GM20431 (cell line): ENCODE results near the gene VWA5B1.

Source experiments
- in situ Hi-C: fragments of 300-500 bp; cut with MseI, MboI; formaldehyde crosslinking; loops from one replicate; pipeline ENCODE4 v1.15.0; 2020; ENCODE audit warnings: low sequenced_read_pairs; ENCODE audit not compliant: unreplicated experiment

The VWA5B1 gene

DNA sequence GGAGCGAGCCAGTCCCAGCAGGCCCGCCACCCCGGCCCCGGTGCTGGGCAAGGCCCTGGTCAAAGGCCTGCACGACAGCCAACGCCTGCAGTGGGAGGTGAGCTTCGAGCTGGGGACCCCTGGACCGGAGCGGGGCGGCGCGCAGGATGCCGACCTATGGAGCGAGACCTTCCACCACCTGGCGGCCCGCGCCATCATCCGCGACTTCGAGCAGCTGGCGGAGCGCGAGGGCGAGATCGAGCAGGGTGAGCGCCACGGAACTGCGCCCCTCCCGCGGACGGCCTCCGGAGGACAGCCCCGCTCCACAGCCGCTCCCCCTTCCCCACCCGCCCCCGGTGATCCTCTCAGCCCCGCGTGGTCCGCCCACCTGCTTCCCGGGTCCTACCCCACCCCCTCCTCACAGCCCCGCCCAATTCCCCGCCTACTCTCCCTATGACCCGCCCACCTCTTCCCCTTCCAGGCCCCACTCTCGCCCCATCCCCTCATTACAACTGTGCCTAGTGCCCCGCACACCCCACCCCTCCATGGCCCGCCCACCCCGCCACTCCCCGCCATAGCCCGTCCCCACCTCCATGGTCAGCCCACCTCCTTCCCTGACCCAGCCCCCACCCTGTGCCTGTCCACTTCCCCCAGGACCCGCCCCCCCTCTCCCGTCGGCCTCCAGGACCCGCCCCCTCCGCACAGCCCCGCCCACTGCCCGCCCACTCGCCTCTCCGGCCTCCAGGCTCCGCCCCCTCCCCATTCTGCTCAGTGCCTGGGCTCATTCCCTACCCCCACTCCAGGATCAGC, 52.7 kb downstream of the VWA5B1 start:
- in situ Hi-C loops: no loop called here

DNA sequence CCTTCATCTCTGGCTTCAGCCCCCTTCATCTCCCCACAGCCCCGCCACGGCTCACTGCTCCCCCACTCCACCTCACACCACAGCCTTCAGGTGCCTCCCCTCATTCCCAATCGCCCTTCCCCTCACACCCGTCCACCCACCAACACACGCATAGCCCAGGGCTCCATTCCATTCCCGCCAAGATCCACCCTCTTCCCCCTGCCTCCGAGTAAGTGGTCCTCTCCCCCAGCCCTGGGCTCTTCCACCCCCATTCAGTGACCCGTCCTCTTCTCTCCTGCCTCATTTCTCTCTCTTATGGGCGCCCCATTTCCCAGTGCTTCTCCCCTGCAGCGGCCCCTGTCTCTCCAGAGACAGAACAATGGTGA, 53.2 kb downstream of the VWA5B1 start:
- in situ Hi-C loops: no loop called here

DNA sequence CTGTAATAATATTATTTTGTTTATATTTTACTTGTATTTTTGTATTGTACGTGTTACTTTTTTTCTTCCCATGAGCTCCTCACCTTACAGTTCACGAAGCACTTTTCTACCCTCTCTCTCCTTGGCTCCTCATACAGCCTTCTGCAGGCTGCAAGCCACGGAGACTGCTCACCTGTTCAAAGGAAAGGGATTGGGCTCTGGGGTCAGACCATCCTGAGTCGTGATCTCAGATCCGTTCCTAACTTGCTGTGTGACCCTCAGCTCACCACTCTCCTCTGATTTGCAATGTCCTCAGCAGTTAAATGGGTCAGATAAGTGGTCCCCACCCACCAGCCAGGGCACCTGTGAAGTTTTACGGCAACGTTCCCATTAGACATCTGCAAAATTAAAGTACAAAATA, 54.1 kb downstream of the VWA5B1 start:
- in situ Hi-C loops: no loop called here

DNA sequence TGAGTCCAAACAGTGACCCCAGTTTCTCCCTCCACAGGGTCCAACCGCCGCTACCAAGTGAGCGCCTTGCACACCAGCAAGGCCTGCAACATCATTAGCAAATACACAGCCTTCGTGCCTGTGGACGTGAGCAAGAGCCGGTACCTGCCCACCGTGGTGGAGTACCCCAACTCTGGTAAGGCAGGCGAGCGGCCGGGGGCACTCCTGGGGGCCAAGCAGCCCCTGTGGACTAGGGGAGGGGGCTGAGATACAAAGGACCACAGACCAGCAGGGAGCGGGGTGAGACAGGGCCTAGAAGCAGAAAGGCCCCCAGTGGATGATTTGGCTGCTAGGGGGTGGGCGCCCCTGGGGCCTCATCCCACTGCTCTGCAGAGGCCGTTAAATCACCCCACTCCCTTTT, 54.7 kb downstream of the VWA5B1 start:
- in situ Hi-C loops: no loop called here

DNA sequence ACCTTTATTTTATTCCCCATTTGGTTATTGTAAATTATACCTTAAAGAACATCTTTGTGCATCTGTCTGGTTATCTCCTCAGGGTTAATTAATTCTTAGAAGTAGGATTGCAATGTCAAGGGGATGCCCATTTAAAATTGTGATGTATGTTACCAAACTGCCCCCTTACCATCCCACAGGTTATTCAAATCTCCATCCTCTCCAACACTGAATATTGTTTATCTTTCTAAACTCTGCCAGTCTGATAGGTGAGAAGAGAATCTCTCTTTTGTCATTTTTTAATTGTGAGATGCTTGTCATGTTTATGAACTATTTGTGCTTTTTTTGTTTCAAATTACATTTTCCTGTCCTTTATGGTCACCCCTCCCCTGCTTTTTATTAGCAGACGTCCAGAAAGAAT, 55.8 kb downstream of the VWA5B1 start:
- in situ Hi-C loops: no loop called here

DNA sequence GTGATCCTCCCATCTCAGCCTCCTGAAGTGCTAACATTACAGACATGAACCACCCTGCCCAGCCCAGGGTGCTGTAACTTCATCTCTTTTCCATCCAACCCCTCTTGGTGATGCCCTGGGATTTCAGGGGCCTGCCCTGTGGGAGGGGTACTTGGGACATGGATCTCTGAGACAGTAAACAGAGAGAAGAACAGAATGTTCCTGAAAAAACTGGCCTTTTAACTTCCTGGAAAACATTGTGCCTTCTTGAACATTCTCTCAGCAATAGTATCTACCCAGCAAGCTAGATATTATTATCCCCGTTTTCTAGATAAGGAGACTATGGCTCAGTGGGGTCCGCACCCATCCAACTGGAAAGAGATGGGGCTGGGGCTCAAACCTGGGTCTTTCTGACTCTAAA, 57.0 kb downstream of the VWA5B1 start:
- in situ Hi-C loops: no loop called here

DNA sequence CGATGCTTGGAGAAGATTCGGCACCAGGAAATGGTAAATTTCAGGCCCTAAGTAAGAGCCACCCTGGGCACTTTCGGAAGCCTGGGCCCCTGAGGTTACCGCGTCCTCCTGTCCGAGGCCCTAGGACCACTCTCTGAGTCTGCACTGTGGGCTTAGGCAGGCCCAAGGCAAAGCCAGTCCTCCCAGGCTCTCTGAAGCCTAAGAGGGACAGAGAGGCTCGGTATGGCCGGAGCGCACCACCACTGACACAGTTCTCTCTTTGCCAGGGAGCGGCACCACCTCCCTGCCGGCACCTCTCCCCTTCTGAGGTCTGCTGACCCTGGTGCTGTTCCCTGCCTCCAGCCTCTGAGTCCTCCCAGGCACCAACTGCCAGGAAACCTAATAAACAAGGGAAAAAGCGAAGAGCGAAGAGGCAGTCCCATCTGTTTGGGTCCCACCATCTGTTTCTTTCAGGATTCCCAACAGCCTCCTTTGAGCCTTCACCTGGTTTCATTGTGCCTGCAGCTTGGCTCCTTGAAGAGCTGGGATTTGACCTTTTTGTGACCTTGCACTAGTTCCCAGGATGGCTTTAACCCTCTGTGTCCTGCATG, 57.7 kb downstream of the VWA5B1 start:
- in situ Hi-C loops: no loop called here

DNA sequence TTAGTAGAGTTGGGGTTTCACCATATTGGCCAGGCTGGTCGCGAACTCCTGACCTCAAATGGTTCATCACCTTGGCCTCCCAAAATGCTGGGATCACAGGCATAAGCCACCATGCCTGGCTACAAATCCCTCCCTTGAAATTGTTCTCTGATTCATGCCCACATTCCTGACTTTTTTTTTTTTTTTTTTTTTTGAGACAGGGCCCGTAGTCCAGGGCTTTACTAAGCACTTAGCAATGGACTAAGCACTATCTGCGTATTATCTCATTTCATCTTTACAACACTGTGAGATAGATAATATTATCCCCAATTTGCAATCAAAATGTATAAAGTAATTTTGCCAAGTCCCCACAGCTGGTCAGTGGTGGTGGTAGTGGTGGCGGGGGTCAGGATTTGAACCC, 58.9 kb downstream of the VWA5B1 start:
- in situ Hi-C loops: no loop called here

DNA sequence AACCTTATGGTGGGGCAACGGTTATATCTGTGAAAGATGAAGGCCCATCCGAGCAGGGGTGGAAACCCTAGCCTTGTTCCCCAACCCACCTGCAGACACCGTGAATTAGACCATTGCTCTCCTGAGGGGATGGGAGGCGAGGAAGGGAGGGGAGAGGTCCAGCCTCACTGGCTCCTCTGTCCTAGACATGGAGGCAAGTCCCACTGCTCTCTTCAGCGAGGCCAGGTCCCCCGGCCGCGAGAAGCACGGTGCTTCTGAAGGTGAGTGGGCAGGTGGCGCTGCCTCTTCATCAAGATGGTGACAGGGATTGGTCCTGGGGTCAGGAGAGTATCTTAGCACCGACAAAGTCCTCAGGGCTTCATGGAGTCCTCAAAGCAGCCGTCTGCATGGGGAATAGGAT, 59.3 kb downstream of the VWA5B1 start:
- in situ Hi-C loops: no loop called here

DNA sequence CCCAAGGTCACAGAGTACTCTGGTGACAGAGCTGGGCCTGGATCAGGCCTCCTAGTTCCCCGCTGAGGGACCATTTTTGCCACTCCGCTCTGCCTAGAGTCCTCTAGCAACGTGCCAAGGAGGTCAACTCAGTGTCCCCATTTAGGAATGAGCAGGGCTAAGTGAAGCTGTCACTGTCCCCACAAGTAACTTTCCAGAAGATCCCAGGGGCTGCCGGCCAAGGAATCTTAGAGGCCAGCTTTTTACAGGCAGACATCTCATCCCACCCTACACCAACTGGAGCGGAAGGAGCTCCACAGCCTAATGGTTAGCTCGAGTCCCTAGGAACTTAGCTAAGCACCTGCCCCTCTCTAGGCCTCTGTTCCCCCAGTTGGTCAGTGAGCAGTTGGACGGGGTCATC, 59.7 kb downstream of the VWA5B1 start:
- in situ Hi-C loops: no loop called here

DNA sequence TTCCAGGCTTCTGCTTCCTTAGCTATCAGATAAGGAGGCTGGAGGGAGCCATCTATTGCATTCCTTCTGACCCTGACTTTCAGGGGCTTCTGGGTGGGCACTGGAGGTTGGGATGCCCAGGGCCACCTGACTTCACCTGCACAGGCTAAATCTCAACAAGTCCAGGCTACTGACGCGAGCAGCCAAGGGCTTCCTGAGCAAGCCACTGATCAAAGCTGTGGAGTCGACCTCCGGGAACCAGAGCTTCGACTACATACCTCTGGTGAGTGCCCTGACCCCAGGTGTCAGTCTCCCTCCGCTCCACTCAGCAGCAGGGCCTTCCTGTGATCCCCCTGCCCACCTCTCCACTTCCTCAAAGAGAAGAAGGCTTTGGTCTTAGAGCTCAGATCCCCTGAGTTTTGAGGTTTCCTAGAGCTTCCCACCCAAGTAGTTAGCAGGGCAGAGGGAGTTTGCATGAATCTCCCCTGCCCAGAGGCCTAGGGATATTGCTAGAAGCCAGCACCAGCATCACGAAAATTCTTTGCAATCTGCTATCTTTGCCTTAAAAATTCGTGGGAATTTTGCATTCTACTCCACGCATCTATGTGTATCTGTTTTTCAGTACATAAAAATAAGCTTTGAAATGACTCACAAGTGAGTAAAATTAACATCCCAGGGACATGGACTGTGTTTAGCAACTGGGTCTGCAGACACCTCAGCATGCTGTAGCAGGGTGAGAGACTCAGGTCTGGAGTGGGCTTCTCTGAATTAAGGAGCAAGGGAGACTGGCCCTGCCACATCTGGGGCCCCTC, 61.4 kb downstream of the VWA5B1 start:
- in situ Hi-C loops: no loop called here

DNA sequence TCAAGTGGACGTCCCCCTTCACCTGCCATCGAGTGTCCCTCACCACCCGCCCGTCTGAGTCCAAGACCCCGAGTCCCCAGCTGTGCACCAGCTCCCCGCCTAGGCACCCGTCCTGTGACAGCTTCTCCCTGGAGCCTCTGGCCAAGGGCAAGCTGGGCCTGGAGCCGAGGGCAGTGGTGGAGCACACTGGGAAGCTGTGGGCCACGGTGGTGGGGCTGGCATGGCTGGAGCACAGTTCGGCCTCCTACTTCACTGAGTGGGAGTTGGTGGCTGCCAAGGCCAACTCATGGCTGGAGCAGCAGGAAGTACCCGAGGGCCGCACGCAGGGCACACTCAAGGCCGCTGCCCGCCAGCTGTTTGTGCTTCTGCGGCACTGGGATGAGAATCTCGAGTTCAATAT, 63.2 kb downstream of the VWA5B1 start:
- in situ Hi-C loops: no loop called here

DNA sequence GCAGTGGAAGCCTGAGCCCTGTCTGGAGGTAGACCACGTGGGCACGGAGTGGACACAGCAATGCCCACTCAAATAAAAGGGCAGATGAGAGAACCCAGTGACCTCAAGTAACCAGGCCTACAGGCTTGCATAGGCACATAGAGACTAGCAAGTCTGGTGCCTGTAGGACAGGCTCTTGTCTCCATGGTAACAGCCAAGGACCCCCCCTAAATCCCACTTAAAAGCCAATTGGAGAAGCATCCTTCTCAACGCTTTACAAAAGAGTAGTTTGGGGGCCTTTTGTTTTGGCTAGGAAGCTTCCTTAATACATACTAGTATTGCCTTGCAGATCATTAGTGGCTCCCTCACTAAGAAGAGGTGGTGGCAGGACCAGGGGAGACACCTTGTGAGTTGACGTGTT, 63.9 kb downstream of the VWA5B1 start:
- in situ Hi-C loops: no loop called here

DNA sequence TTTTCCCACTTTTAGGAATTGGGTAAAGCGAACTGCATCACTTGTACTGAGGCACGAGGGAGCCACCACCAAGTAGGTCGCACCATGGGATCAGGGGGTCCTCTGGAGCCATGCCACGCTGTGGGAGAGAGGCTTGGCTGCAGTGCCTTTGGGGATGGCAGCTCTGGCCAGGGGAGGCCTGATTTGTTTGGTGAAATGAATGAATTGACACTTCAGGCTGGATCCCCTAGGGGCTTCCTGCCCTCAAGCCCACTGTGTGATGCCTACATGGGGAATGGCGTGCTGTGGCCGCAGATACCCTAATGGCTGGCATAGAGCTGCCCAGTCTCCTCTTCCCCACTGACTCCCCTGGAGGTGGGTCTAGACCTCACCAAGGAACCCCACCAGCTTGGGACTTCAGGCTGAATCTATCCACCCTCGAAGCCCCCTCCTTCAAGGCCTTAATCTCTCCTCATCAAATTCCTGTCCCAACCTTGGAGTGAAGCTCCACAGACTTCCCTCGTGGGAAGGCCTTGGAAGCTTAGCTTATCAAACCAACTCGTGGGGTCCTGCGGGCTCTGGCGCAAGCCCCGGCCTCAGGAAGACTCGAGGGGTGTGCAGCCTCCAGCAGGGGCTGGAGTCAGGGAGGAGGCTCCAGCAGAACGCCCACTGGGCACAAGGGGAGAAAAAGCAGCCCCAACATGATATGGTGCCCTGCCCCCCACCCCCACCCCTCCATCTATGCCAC, 64.6 kb downstream of the VWA5B1 start:
- in situ Hi-C loops: no loop called here

DNA sequence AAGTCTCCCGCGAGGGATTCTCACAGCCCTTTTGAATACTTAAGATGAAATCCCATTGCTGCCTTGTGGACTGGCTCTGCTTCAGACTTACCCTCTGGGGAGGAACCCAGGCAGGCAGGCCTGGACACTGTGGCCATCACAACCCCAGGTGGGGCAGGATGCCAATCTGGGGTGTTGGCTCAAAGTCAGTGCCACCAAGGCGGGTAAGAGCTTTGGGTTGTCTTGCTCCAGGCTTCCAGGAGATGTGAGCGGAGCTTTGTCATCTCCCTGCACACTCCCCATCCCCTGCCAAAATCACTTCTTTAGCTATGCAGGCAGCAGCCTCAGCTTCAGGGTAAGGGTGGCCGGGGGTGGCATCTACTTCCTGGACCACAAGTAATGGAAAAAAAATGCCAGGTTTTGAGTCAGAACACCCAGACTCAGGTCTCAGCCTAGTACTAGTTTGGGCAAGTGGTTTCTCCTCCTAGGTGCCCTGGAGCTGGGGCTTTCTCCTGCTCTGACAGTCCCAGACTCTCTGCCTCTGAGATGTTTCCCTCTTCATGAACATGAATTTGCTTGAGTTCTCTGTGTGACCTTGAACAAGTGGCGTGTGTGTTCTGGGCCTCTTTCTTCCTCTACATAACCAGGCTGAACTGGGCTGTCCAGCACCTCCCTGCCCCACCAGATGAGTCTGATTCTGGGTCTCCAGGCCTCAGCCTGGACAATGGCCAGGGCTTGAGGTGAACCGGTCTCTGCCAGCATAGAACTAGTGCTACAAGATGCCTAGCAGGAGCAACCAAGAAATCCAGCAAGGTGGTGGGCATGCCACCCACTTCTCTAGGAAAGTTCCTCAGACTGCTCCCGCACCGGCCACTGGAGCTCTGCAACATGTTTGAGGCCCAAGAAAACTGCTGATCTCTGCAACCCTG, 65.4 kb downstream of the VWA5B1 start:
- in situ Hi-C loops: no loop called here

DNA sequence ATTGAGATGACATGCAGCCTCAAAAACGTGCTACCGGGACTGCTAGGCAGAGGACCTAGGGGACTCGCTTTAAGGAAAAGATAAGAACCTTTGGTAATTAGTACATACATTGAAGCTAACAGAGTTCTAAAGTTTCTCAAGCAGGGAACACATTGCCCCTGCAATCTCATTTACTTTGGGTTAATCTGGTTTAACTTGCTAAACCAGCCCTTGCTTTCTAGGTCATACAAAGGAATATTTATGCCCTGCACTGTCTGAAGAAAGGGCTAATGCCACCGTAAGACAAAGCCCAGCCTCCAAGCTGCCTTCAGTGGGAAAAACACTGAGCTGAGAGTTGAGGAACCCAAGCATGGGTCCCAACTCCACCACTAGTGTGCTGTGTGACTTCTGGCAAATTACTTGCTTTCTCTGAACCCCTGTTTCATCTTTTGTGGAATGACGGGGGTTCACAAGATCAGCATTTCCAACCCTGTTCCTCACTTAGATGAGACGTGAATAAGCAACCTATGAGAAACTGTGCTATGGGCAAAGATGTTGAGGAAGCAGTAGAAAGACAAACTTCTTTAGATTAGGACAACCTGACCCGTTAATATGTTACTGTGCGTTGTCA, 66.3 kb downstream of the VWA5B1 start:
- in situ Hi-C loops: no loop called here

DNA sequence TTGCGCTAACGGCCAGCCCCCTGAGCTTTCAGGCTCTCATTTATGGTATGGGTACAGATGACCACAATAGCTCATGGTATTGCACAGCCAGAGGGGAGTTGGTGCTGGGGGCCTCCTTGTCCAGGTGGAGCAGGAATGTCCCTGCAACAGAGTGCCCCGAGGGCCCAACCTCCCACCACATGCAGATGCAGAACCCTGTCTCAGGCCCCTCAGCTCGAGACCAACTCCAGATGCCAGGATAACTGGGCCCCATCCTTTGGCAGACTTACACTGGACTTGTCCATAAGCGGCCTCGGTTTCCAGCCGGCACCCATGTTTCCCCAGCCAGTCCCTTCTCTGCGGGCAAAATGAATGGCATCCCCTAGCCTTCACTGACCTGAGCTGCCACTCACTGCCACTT, 67.1 kb downstream of the VWA5B1 start:
- in situ Hi-C loops: no loop called here

DNA sequence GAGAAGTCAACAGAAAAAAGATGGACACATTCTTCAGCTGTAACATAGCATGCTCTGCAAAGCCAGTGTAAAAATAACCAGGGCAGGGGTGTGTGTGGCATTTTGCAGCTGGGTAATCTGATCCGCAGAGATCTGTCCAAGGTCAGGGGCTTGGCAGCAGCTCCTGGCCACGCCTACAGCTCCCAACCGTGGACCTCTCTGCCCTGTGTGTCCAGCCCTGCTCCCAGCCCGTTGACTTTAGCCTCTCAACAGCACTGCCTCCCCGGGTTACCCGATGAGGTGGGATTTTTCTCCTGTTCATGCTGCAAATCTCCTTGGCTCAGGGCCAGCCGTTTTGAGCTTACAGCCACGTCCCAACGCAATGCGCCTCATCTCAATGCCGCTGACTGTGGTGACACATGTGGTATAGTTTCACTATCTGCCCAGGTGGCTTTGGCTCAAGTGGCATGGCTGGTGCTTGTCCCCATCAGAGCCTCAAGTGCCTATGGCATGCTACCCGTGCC, 68.1 kb downstream of the VWA5B1 start:
- in situ Hi-C loops: no loop called here
